T-helper 17 cell (primary cell): Measurements from ENCODE around the gene GADD45B. TPM values are rescaled to one million over a fixed set of nuclear protein-coding genes. Genes with fewer than 3 reads are reported as not detected.
"Not testable (repeated sequence)": the region's sequence is repeated elsewhere in the genome, so short reads cannot be mapped to it uniquely, and the experiment has no call there.

ENCODE experiments used
- ATAC-seq: fragments of 150-1000 bp; cut with Tn5 transposase; 2 replicates; pipeline ENCODE4 v1.10.0; 2021; ENCODE audit warnings: mild to moderate bottlenecking, moderate library complexity
- DNase-seq, 3 donors: peaks; one replicate each; pipeline versions ENCODE4 v3.0.0 to v3.0.0-alpha.2; 2020 to 2021
- H3K9me3 ChIP-seq: one replicate; pipeline ENCODE4 v1.7.0; 2013; ENCODE audit warnings: low read length, mild to moderate bottlenecking; ENCODE audit not compliant: control insufficient read depth, poor library complexity, severe bottlenecking
- H3K27ac Mint-ChIP-seq: one replicate; pipeline ENCODE4 v1.8.0; 2022; ENCODE audit warnings: mild to moderate bottlenecking, moderate library complexity, mixed read lengths
- H3K27me3 Mint-ChIP-seq: one replicate; pipeline ENCODE4 v1.8.0; 2022; ENCODE audit warnings: mixed read lengths
- H3K36me3 Mint-ChIP-seq: one replicate; pipeline ENCODE4 v1.8.0; 2022; ENCODE audit warnings: low read depth, mixed read lengths
- H3K4me1 Mint-ChIP-seq: one replicate; pipeline ENCODE4 v1.8.0; 2022; ENCODE audit warnings: mild to moderate bottlenecking, mixed read lengths
- H3K4me3 Mint-ChIP-seq: one replicate; pipeline ENCODE4 v1.8.0; 2022; ENCODE audit warnings: mild to moderate bottlenecking, moderate library complexity, mixed read lengths
- total RNA-seq, 4 donors: library from RNA in 2 of 4; stranded (reverse) in 2 of 4; gene quantifications; one replicate each; pipeline ENCODE4 v1.2.3 and lab custom pipeline; 2022 to 2026

Gene GADD45B
- total RNA-seq, 2 donors from 2014 or later: 120 to 135 TPM

DNA sequence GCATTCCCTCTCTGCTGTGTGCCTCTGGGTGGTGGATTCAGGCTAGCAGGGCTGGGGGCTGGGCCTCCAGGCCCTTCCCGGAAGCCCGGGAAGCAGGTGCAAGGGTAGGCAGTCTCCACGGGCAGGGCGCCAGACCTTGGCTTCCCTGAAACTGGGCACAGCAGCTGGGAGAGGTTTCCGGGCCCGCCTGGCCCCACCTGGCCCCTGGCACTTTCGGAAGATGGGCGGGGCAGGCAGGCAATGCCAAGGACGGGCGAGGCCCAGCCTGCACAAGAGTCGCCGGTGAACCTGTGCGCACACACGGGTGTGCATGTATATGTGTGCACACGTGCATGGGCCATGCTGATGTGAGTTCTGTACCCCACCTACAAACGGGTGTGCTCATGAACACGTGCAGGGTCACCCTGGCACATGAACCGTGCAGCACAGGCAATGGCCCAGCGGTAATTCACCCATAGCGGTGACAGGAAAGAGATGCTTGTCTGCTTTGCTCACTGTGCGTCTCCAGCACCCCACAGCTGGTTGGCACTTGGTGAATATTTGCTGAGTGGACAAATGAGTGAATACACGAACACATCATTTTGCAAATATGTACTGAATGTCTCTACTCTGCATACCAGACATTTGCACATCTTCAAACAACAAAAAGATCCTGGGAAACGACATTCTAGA is 15.3 kb downstream of the GADD45B start:
- no peak overlapping the region for H3K27ac Mint-ChIP-seq
- H3K27me3 Mint-ChIP-seq: peaks cover 12% of the 10 kb centered on the region
- H3K36me3 Mint-ChIP-seq: no peaks in the 10 kb centered on the region
- peak overlapping the region; percentile 57 for H3K4me3 Mint-ChIP-seq
- H3K4me1 Mint-ChIP-seq: peaks cover 27% of the 10 kb centered on the region
- no peaks in the 10 kb centered on the region for H3K9me3 ChIP-seq
- no peak for ATAC-seq
- no peak for DNase-seq

DNA sequence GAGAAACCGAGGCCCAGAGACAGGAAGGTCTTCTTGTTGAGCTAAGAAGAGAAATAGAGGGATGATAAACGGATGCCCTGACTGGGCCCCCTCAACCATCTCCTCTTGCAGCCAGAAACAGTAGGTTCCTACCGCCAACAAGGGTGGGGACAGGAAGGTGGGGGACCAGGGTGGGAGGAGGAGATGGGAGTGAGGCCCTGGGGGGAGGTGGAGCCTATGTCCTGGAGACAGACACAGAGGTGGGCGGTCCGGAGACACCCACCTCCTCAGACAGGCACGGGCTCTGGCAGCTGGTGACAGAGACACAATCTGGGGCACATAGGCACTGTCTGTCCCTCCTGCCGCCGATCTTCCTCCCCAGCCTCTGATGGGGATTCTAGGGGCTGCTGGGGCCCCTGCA is 16.9 kb downstream of the GADD45B start:
- H3K27ac Mint-ChIP-seq: no peak overlapping the region
- peaks cover 12% of the 10 kb centered on the region for H3K27me3 Mint-ChIP-seq
- H3K9me3 ChIP-seq: no peaks in the 10 kb centered on the region
- H3K4me1 Mint-ChIP-seq: peaks cover 29% of the 10 kb centered on the region
- H3K4me3 Mint-ChIP-seq: peak overlapping the region; percentile 7
- no peaks in the 10 kb centered on the region for H3K36me3 Mint-ChIP-seq
- DNase-seq (no peak), ATAC-seq (no peak)

DNA sequence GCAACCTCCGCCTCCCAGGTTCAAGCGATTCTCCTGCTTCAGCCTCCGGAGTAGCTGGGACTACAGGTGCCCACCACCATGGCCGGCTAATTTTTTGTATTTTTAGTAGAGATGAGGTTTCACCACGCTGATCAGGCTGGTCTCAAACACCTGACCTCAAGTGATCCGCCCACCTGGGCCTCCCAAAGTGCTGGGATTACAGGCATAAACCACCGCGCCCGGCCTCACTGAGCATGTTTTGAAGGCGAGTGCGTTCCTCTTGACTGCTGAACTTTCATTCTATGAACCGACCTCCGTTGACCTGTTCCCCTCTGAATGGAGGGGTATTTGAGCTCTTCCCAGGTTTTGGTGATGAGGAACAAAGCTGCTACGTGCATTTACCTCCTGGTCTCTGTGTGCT is 17.5 kb downstream of the GADD45B start:
- H3K36me3 Mint-ChIP-seq, DNase-seq, ATAC-seq, H3K9me3 ChIP-seq, H3K27ac Mint-ChIP-seq: not testable (repeated sequence)
- Mint-ChIP-seq H3K4me1 (peaks cover 29% of the 10 kb centered on the region), H3K27me3 (peaks cover 12% of the 10 kb centered on the region), H3K4me3 (peak overlapping the region; percentile 84)

DNA sequence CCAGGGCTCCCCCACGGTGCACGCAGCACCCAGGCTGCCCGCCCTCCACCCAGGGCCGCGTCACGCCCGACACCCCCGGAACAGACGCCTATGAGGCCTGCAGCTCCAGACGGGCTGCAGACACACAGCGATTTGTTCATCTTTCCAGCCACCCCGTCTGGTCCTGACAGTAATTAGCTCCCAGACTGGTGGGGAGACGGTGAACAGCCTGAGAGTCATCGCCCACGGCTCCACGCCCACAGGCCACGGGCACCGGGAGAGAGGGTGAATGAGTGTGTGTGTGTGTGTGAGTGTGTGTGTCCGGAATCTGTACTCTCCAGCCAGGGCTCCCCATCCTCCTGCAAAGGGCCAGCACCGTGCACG is 18.1 kb downstream of the GADD45B start:
- no peaks in the 10 kb centered on the region for H3K36me3 Mint-ChIP-seq
- H3K27ac Mint-ChIP-seq: no peak overlapping the region
- no peak for ATAC-seq

DNA sequence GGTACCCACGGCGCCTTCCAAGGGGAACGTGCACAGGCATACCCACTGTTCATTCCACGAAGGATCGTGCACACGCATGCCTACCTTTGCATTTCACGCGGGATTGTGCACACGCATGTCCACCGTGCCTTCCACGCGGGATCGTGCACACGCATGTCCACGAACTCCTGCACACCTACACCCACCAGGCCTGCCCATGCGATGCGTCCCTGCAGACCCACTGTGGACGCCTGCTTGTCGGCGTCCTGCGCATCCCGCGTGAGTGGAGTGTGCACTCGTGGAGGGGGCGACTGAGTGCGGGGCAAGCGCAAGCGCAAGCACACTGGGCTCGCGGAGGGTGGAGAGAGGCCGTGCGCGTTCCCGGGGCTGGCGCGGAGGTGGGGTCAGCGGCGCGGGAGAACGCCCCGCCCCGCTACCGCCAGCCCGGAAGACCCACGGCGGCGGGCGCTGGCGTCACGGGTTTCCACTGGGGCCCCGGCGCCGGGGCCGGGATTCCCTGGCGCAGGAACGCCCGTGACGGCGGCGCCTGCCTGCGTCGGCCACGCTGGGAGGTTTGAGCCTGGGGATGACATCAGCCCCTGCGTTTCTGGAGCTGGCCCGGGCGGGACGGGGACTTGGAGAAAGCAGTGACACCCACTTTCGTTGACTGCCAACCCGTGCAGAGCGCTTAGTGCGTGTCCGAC is 18.7 kb downstream of the GADD45B start:
- Mint-ChIP-seq H3K36me3 (no peaks in the 10 kb centered on the region), H3K4me3 (peak overlapping the region; percentile 84), H3K27ac (no peak overlapping the region)

More for the DNA sequence above, 18.1 kb downstream of the GADD45B start:
- H3K4me1 Mint-ChIP-seq: peaks cover 24% of the 10 kb centered on the region
- no peaks in the 10 kb centered on the region for H3K9me3 ChIP-seq
- no peak for DNase-seq
- H3K4me3 Mint-ChIP-seq: peak overlapping the region; percentile 84
- H3K27me3 Mint-ChIP-seq: peaks cover 12% of the 10 kb centered on the region

DNA sequence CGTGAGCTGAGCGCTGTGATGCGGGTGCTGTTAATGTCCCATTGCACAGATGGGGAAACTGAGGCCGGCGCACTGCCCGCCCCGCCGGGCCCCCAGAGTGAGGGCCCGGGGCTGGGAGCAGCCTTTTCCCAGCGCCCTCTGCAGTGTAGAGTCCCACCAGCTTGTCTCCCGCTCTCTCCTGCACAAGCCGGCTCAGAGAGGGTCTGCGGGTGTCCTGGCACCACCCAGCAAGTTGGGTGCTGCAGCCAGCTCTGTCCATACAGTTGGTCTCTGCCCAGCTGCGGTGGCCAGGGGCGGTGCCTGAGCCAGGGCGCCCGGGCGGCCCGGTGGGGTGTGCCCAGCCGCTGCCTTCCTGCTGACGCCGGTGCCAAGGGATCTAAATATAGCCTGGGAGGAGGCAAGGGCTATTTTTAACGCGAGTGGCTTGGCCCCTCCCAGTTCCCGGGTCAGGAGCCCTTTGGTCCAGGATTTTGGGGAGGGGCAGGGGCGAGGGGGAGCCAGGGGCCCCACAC is 19.3 kb downstream of the GADD45B start:
- H3K4me1 Mint-ChIP-seq: peaks cover 19% of the 10 kb centered on the region
- no peaks in the 10 kb centered on the region for H3K36me3 Mint-ChIP-seq
- DNase-seq (peak in 1 of 3 donors; percentile 13), ATAC-seq (peak; percentile 48)
- H3K4me3 Mint-ChIP-seq: peak overlapping the region; percentile 84
- peaks cover 8% of the 10 kb centered on the region for H3K27me3 Mint-ChIP-seq
- H3K9me3 ChIP-seq: no peaks in the 10 kb centered on the region
- H3K27ac Mint-ChIP-seq: no peak overlapping the region

More for the DNA sequence above, 18.7 kb downstream of the GADD45B start:
- H3K27me3 Mint-ChIP-seq: peaks cover 11% of the 10 kb centered on the region
- DNase-seq: peak; percentile 19 to 64 (median 60)
- ATAC-seq: peak; percentile 80
- H3K9me3 ChIP-seq: no peaks in the 10 kb centered on the region
- peaks cover 22% of the 10 kb centered on the region for H3K4me1 Mint-ChIP-seq

DNA sequence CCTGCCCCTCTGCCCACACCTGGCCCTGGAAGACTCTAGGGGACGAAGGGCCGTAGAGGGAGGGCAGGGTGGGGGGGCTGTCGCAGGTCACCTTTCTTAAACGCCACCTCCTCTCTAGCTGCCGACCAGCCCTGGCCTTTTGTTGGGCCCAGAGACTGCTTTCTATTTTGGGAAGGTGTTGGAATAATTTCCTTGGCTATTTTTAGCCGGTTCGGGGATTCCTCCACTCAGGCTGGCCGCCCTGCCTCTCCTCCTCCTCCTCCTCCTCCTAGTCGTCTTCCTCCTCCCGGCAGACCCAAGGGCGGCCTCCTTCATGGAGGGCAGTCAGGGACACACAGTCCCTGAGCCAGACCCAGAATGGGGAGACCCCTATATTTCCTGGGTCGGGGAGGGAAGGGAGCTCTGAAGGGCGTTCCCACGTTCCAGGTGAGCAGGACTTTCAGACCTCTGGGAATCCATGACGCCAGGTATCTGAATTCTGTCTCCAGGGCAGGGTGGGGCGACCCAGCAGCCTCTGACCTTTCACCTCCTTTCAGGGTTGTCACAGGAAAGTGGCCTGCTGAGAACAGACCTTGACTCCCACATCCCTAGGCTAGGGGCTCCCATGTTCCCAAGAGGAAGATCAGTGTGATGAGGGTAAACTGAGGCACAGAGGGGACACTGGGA is 19.9 kb downstream of the GADD45B start:
- H3K9me3 ChIP-seq: no peaks in the 10 kb centered on the region
- no peak for DNase-seq
- H3K27ac Mint-ChIP-seq: peak overlapping the region; percentile 82

DNA sequence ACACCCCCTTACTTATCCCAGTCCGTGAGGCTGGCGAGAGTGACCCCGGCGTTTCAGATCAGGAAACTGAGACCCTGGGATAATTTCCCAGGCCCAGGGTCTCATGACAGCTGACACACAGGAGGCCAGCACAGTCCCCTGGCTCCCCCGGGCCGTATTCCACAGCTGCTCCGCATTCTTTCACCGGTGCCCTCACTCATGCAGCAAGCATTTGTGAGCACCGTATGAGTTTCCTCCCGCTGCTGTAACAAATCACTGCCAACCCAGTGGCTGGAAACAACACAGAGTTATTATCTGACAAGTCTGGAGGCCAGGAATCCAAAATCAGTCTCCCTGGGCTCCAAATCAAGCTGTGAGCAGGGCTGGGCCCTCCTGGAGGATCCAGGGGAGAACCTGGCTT is 21.3 kb downstream of the GADD45B start:
- Mint-ChIP-seq H3K4me1 (peaks cover 19% of the 10 kb centered on the region), H3K4me3 (no peak overlapping the region), H3K27me3 (no peaks in the 10 kb centered on the region), H3K36me3 (no peaks in the 10 kb centered on the region), H3K27ac (no peak overlapping the region)
- DNase-seq (no peak), ATAC-seq (no peak)
- H3K9me3 ChIP-seq: no peaks in the 10 kb centered on the region

More for the DNA sequence above, 19.9 kb downstream of the GADD45B start:
- Mint-ChIP-seq H3K27me3 (peaks cover 6% of the 10 kb centered on the region), H3K36me3 (no peaks in the 10 kb centered on the region), H3K4me1 (peaks cover 19% of the 10 kb centered on the region), H3K4me3 (peak overlapping the region; percentile 73)
- ATAC-seq: no peak

DNA sequence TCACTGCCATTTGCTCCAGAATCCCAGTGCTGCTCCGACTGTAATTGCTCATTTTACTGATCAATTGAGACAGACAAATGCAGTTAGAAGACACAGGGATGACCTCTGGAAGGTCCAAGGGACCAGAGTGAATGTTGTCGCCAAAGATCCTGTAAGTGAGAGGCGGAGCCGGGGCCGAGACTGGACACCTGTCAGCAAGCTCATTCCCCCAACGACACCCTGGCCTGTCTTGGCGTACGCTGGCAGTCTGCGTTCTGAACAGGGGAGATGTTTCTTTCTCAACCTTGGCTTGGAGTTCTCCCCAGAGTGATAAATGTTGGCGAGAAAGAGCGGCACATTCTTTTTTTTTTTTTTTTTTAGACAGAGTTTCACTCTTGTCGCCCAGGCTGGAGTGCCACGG is 24.2 kb downstream of the GADD45B start:
- H3K36me3 Mint-ChIP-seq: no peaks in the 10 kb centered on the region
- no peak for ATAC-seq
- no peaks in the 10 kb centered on the region for H3K27me3 Mint-ChIP-seq
- no peaks in the 10 kb centered on the region for H3K9me3 ChIP-seq
- DNase-seq: no peak
- peak overlapping the region; percentile 3 for H3K27ac Mint-ChIP-seq
- H3K4me3 Mint-ChIP-seq: no peak overlapping the region
- peaks cover 20% of the 10 kb centered on the region for H3K4me1 Mint-ChIP-seq

DNA sequence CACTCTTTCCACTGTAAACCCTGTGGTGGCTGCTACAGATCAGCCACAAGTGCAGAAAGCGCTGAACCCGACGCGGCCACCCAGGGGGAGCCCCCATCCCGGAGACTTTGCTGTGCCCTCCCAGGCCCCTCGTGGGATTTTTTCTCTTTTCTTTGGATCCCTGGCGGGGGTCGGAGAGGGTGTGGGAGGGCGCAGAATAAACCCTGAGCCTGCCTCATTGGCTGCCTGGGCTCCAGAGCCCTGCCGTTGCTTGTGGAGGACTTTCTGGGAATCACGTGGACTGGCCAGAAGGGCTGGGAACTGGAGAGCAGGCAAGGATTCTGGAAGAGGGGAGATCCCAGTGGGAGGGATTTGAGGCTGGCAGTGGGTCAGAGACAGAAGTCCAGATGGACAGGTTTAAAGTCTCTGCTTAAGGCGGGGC is 24.9 kb downstream of the GADD45B start:
- no peaks in the 10 kb centered on the region for H3K36me3 Mint-ChIP-seq
- H3K9me3 ChIP-seq: no peaks in the 10 kb centered on the region
- no peak overlapping the region for H3K4me3 Mint-ChIP-seq
- DNase-seq (no peak), ATAC-seq (no peak)
- no peaks in the 10 kb centered on the region for H3K27me3 Mint-ChIP-seq
- no peak overlapping the region for H3K27ac Mint-ChIP-seq
- H3K4me1 Mint-ChIP-seq: peaks cover 18% of the 10 kb centered on the region

DNA sequence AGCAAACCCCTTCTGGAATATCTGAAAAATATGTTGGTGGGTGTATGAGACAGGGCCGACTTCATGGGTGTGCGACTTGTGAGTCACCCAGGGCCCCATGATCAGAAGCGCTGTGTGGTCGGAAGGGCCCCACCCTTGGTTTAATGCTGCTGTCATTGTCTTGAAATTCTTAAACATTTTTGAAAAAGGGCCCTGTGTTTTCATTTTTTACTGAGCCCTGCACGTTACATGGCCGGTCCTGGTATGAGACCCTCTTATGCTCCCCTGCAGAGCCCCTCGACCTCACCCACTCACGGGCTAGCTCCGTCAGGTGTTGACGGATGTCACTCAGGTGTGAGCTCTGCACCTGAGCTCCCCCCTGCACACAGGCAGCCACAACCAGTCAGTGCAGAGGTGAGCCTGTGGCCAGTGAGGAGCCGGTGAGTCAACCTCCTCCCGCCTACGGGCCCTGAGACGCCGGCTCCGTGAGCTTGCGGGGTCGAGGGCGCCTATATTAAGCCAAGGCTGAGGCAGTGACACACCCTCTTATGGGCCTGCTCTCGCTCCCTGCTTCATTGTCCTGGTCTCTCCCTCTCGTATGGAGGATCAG is 27.7 kb downstream of the GADD45B start:
- ATAC-seq (peak; percentile 89), DNase-seq (peak; percentile 40 to 66 (median 41))
- H3K4me1 Mint-ChIP-seq: peaks cover 21% of the 10 kb centered on the region
- H3K36me3 Mint-ChIP-seq: no peaks in the 10 kb centered on the region
- H3K9me3 ChIP-seq: no peaks in the 10 kb centered on the region
- peak overlapping the region; percentile 96 for H3K27ac Mint-ChIP-seq
- H3K27me3 Mint-ChIP-seq: no peaks in the 10 kb centered on the region
- H3K4me3 Mint-ChIP-seq: peak overlapping the region; percentile 78

DNA sequence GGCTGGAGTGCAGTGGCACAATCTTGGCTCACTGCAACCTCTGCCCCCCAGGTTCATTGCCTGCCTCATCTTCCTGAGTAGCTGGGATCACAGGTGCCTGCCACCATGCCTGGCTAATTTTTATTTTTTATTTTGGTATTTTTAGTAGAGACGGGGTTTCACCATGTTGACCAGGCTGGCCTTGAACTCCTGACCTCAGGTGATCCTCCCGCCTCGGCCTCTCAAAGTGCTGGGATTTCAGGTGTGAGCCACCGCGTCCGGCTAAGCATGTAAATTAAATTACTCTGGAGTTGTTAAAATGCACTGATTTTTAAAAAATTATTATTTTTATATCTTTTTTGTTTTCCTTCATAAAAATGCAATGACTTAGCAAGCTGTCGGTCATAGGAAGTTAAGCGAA is 30.7 kb downstream of the GADD45B start:
- H3K9me3 ChIP-seq, H3K27ac Mint-ChIP-seq, H3K27me3 Mint-ChIP-seq, DNase-seq, H3K36me3 Mint-ChIP-seq, ATAC-seq, H3K4me3 Mint-ChIP-seq: not testable (repeated sequence)
- peaks cover 21% of the 10 kb centered on the region for H3K4me1 Mint-ChIP-seq

DNA sequence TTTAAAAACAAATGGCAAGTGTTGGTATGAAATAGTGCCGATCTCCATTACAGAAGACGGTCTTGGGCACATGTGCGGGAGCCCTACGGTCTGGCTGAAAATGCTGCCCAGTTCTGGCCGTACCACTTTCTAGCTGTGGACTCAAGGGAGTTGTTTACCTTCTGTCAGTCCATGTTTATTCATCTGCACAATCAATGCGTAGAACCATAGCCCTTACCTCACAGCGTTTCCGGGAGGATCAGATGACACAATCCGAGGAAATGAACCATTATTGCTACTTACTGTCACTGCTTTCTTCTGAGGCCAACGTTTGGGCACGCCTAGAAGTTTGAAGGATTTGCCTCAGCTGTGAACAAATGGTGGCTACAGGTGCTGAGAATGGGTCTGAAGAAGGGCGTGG is 31.2 kb downstream of the GADD45B start:
- Mint-ChIP-seq H3K27me3 (no peaks in the 10 kb centered on the region), H3K4me3 (peak overlapping the region; percentile 21), H3K27ac (no peak overlapping the region), H3K4me1 (peaks cover 21% of the 10 kb centered on the region), H3K36me3 (no peaks in the 10 kb centered on the region)
- DNase-seq (no peak), ATAC-seq (peak; percentile 55)
- H3K9me3 ChIP-seq: no peaks in the 10 kb centered on the region
